GM12875 (cell line): Measurements from ENCODE around the gene CORIN.

Experiments
- H3K4me3 ChIP-seq: one replicate; pipeline ENCODE4 v1.5.1; 2011; ENCODE audit warnings: low read depth, low read length, control low read depth
- CTCF ChIP-seq: IDR thresholded peaks from 2 replicates; pipeline ENCODE4 v1.5.1; 2011; ENCODE audit warnings: low read depth, mild to moderate bottlenecking, control low read depth, inconsistent platforms, low read length, moderate library complexity, borderline replicate concordance; ENCODE audit not compliant: insufficient read depth

CORIN gene

GRCh38 chr4:47749858-47750257 is 88.0 kb downstream of the CORIN start:
- no peak overlapping the region for H3K4me3 ChIP-seq
- no peak for TF ChIP-seq CTCF

- H3K4me3 ChIP-seq, result no peak overlapping the region
- TF ChIP-seq CTCF, result no peak
Measured at GRCh38 chr4:47749060-47749459, 88.8 kb downstream of the CORIN start.

- no peak for TF ChIP-seq CTCF
- H3K4me3 ChIP-seq, result no peak overlapping the region
Measured at GRCh38 chr4:47747846-47748494, 89.9 kb downstream of the CORIN start.

- no peak for TF ChIP-seq CTCF
- H3K4me3 ChIP-seq, result no peak overlapping the region
Measured at GRCh38 chr4:47747211-47747610, 90.7 kb downstream of the CORIN start.

GRCh38 chr4:47746122-47746521 is 91.7 kb downstream of the CORIN start:
- H3K4me3 ChIP-seq, result no peak overlapping the region
- no peak for TF ChIP-seq CTCF

- no peak for TF ChIP-seq CTCF
Measured at GRCh38 chr4:47744843-47745382, 93.0 kb downstream of the CORIN start.

GRCh38 chr4:47744253-47744652 is 93.6 kb downstream of the CORIN start:
- no peak overlapping the region for H3K4me3 ChIP-seq

More at GRCh38 chr4:47744843-47745382, 93.0 kb downstream of the CORIN start:
- H3K4me3 ChIP-seq, result no peak overlapping the region

More at GRCh38 chr4:47744253-47744652, 93.6 kb downstream of the CORIN start:
- TF ChIP-seq CTCF, result no peak
